Measurements from ENCODE around the gene RNGTT. TPM values are rescaled to one million over a fixed set of nuclear protein-coding genes. Genes with fewer than 3 reads are reported as not detected.

The RNGTT gene
- total RNA-seq, 6 donors from 2014 or later = 8.9 to 22.4 (median 12.5) TPM

GRCh38 chr6:88665131-88665530 is 298.3 kb downstream of the RNGTT start:
- Histone ChIP-seq H3K36me3 (no peaks in the 10 kb centered on the region), H3K4me3 (no peak overlapping the region), H3K27ac (no peak overlapping the region), H3K27me3 (no peaks in the 10 kb centered on the region), H3K9me3 (peaks cover 5 to 28% (median 16%) of the 10 kb centered on the region in 4 donors), H3K4me1 (no peaks in the 10 kb centered on the region)
- ATAC-seq (ENCODE audit: low FRiP score in 2 of 2) (no peak), DNase-seq (no peak)
- no peak for TF ChIP-seq EP300 (IDR thresholded peaks at IDR 0.05)
- TF ChIP-seq POLR2AphosphoS5 (IDR thresholded peaks at IDR 0.05) = no peak
- TF ChIP-seq, protein P1, sequence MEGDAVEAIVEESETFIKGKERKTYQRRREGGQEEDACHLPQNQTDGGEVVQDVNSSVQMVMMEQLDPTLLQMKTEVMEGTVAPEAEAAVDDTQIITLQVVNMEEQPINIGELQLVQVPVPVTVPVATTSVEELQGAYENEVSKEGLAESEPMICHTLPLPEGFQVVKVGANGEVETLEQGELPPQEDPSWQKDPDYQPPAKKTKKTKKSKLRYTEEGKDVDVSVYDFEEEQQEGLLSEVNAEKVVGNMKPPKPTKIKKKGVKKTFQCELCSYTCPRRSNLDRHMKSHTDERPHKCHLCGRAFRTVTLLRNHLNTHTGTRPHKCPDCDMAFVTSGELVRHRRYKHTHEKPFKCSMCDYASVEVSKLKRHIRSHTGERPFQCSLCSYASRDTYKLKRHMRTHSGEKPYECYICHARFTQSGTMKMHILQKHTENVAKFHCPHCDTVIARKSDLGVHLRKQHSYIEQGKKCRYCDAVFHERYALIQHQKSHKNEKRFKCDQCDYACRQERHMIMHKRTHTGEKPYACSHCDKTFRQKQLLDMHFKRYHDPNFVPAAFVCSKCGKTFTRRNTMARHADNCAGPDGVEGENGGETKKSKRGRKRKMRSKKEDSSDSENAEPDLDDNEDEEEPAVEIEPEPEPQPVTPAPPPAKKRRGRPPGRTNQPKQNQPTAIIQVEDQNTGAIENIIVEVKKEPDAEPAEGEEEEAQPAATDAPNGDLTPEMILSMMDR (IDR thresholded peaks at IDR 0.05) = no peak
- TF ChIP-seq POLR2A (IDR thresholded peaks at IDR 0.05) = no peak
- 96 to 100% methylated on average over 4 of the region's 4 CpGs for WGBS, 2 donors

DNA sequence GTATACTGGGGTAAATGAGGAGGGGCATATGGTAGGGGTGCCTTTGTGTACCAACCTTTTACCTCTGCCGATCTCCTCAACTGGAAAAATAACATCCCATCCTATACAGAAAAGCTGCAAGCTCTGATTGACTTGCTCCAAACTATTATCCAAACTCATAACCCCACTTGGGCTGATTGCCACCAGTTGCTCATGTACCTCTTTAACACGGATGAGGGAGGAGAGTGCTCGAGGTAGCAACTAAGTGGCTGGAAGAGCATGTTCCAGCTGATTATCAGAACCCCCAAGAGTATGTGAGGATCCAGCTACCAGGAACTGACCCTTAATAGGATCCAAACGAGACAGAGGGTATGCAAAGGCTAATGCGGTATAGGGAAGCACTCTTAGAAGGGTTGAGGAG is 299.6 kb downstream of the RNGTT start:
- TF ChIP-seq, protein P1 (IDR thresholded peaks at IDR 0.05) = no peak
- TF ChIP-seq POLR2A (IDR thresholded peaks at IDR 0.05) (no peak), EP300 (IDR thresholded peaks at IDR 0.05) (no peak), POLR2AphosphoS5 (IDR thresholded peaks at IDR 0.05) (no peak)
- Histone ChIP-seq H3K4me1 (no peaks in the 10 kb centered on the region), H3K36me3 (no peaks in the 10 kb centered on the region), H3K9me3 (peaks cover 0 to 16% (median 7%) of the 10 kb centered on the region in 4 donors), H3K27me3 (no peaks in the 10 kb centered on the region), H3K27ac (no peak overlapping the region), H3K4me3 (no peak overlapping the region)
- no peak for ATAC-seq (ENCODE audit: low FRiP score in 2 of 2)
- no peak for DNase-seq
- WGBS, 2 donors = 98 to 99% methylated on average over 5 of the region's 5 CpGs

GRCh38 chr6:88662653-88663174 is 300.7 kb downstream of the RNGTT start:
- Histone ChIP-seq H3K36me3 (no peaks in the 10 kb centered on the region), H3K27ac (no peak overlapping the region), H3K9me3 (peaks cover 4 to 16% (median 7%) of the 10 kb centered on the region in 4 donors), H3K27me3 (no peaks in the 10 kb centered on the region), H3K4me3 (no peak overlapping the region), H3K4me1 (no peaks in the 10 kb centered on the region)
- TF ChIP-seq, protein P1 (IDR thresholded peaks at IDR 0.05) = no peak
- TF ChIP-seq POLR2A (IDR thresholded peaks at IDR 0.05) (no peak), EP300 (IDR thresholded peaks at IDR 0.05) (no peak), POLR2AphosphoS5 (IDR thresholded peaks at IDR 0.05) (no peak)
- DNase-seq = peak in 1 of 2 donors; percentile 20
- peak in 1 of 2 donors; percentile 55 for ATAC-seq (ENCODE audit: low FRiP score in 2 of 2)
- WGBS, 2 donors = 96 to 97% methylated on average over 12 of the region's 12 CpGs

- 71 to 77% methylated on average over 5 of the region's 5 CpGs for WGBS, 2 donors
- no peaks in the 10 kb centered on the region for H3K4me1 ChIP-seq
- peaks cover 4 to 21% (median 9%) of the 10 kb centered on the region in 4 donors for H3K9me3 ChIP-seq
- TF ChIP-seq POLR2AphosphoS5 (IDR thresholded peaks at IDR 0.05) = no peak
- TF ChIP-seq EP300 (IDR thresholded peaks at IDR 0.05) = no peak
- no peak for TF ChIP-seq POLR2A (IDR thresholded peaks at IDR 0.05)
- TF ChIP-seq, protein P1 (IDR thresholded peaks at IDR 0.05) = no peak
- no peaks in the 10 kb centered on the region for H3K36me3 ChIP-seq
- no peaks in the 10 kb centered on the region for H3K27me3 ChIP-seq
- DNase-seq = no peak
- ATAC-seq (ENCODE audit: low FRiP score in 2 of 2) = no peak
- no peak overlapping the region for H3K27ac ChIP-seq
- no peak overlapping the region for H3K4me3 ChIP-seq
Measured at GRCh38 chr6:88662163-88662580, 301.2 kb downstream of the RNGTT start.

DNA sequence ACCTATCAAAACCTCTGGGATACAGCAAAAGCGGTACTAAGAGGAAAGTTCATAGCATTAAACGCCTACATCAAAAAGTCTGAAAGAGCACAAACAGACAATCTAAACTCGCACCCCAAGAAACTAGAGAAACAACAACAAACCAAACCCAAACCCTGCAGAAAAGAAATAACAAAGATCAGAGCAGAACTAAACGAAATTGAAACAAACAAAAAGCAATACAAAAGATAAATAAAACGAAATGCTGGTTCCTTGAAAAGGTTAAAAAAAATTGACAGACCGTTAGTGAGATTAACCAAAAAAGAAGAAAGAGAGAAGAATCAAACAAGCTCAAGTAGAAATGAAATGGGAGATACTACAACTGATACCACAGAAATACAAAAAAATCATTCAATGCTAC is 302.3 kb downstream of the RNGTT start:
- peaks cover 4 to 21% (median 9%) of the 10 kb centered on the region in 4 donors for H3K9me3 ChIP-seq
- TF ChIP-seq, protein P1 (IDR thresholded peaks at IDR 0.05) = no peak
- no peak for TF ChIP-seq POLR2A (IDR thresholded peaks at IDR 0.05)
- DNase-seq = no peak
- H3K4me1 ChIP-seq = no peaks in the 10 kb centered on the region
- ATAC-seq (ENCODE audit: low FRiP score in 2 of 2) = no peak
- H3K36me3 ChIP-seq = no peaks in the 10 kb centered on the region
- WGBS, 2 donors = 94 to 95% methylated on average over 6 of the region's 6 CpGs
- H3K27me3 ChIP-seq = no peaks in the 10 kb centered on the region
- H3K27ac ChIP-seq = no peak overlapping the region
- H3K4me3 ChIP-seq = no peak overlapping the region

Data from upper lobe of left lung (tissue), 6 donors.